ENCODE measurements around the gene CIDEA.

- no peak for TF ChIP-seq CTCF (IDR thresholded peaks at IDR 0.05)
- TF ChIP-seq POLR2A (IDR thresholded peaks at IDR 0.05): no peak
Observed at GRCh38 chr18:12247946-12248345, 6.2 kb upstream of the CIDEA start.

Measured in body of pancreas (tissue), 4 donors.